ENCODE measurements around the gene DNAI1. TPM values are rescaled to one million over a fixed set of nuclear protein-coding genes. Genes with fewer than 3 reads are reported as not detected.

The DNAI1 gene
- total RNA-seq, 1 donor from 2014 or later = 1.8 TPM

- TF ChIP-seq EZH2 (IDR thresholded peaks at IDR 0.05; ENCODE audit: insufficient read depth, low read length) = no peak
- no peak for TF ChIP-seq CTCF (IDR thresholded peaks at IDR 0.05; ENCODE audit: insufficient read depth, low read depth, low read length)
- Mint-ChIP-seq H3K27me3 (ENCODE audit: low read depth, unreplicated experiment) (peaks cover 34% of the 10 kb centered on the region), H3K4me1 (ENCODE audit: low read depth, unreplicated experiment) (peaks cover 22% of the 10 kb centered on the region), H3K9me3 (ENCODE audit: unreplicated experiment) (no peaks in the 10 kb centered on the region), H3K27ac (ENCODE audit: unreplicated experiment) (no peak overlapping the region), H3K4me3 (ENCODE audit: unreplicated experiment) (no peak overlapping the region), H3K36me3 (ENCODE audit: low read depth, unreplicated experiment) (peaks cover 5% of the 10 kb centered on the region)
- Histone ChIP-seq H3K79me2 (ENCODE audit: insufficient read depth, low read length) (no peaks in the 10 kb centered on the region), H3K9ac (ENCODE audit: low read length) (no peak overlapping the region), H3K9me3 (ENCODE audit: insufficient read depth, low read depth, low read length) (no peaks in the 10 kb centered on the region), H3K4me3 (ENCODE audit: insufficient read depth, low read depth, low read length) (no peak overlapping the region), H3K36me3 (ENCODE audit: insufficient read depth, low read length) (no peaks in the 10 kb centered on the region), H2AFZ (ENCODE audit: low read depth, low read length) (no peak overlapping the region), H3K27ac (ENCODE audit: low read depth, low read length) (no peak overlapping the region), H3K27me3 (ENCODE audit: insufficient read depth, low read length) (peaks cover 8% of the 10 kb centered on the region), H3K4me1 (ENCODE audit: insufficient read depth, low read length) (peaks cover 8% of the 10 kb centered on the region), H3K4me2 (ENCODE audit: low read length) (no peak overlapping the region), H4K20me1 (ENCODE audit: insufficient read depth, low read length) (no peaks in the 10 kb centered on the region)
- DNase-seq (ENCODE audit: low read depth) (no peak), FAIRE-seq (no peak)
Observed at GRCh38 chr9:34555500-34555899, 96.9 kb downstream of the DNAI1 start.

GRCh38 chr9:34555936-34556525 is 97.4 kb downstream of the DNAI1 start:
- peaks cover 8% of the 10 kb centered on the region for H3K4me1 ChIP-seq (ENCODE audit: insufficient read depth, low read length)
- no peak overlapping the region for H3K27ac ChIP-seq (ENCODE audit: low read depth, low read length)
- no peak overlapping the region for H3K27ac Mint-ChIP-seq (ENCODE audit: unreplicated experiment)
- DNase-seq (ENCODE audit: low read depth) (no peak), FAIRE-seq (no peak)
- H4K20me1 ChIP-seq (ENCODE audit: insufficient read depth, low read length) = no peaks in the 10 kb centered on the region
- peaks cover 8% of the 10 kb centered on the region for H3K27me3 ChIP-seq (ENCODE audit: insufficient read depth, low read length)
- H3K4me3 Mint-ChIP-seq (ENCODE audit: unreplicated experiment) = no peak overlapping the region
- H3K9ac ChIP-seq (ENCODE audit: low read length) = no peak overlapping the region
- H3K27me3 Mint-ChIP-seq (ENCODE audit: low read depth, unreplicated experiment) = peaks cover 31% of the 10 kb centered on the region
- H3K36me3 Mint-ChIP-seq (ENCODE audit: low read depth, unreplicated experiment) = peaks cover 5% of the 10 kb centered on the region
- no peak overlapping the region for H3K4me3 ChIP-seq (ENCODE audit: insufficient read depth, low read depth, low read length)
- no peak overlapping the region for H3K4me2 ChIP-seq (ENCODE audit: low read length)
- no peak for TF ChIP-seq EZH2 (IDR thresholded peaks at IDR 0.05; ENCODE audit: insufficient read depth, low read length)
- TF ChIP-seq CTCF (IDR thresholded peaks at IDR 0.05; ENCODE audit: insufficient read depth, low read depth, low read length) = no peak
- H3K36me3 ChIP-seq (ENCODE audit: insufficient read depth, low read length) = no peaks in the 10 kb centered on the region
- H3K9me3 Mint-ChIP-seq (ENCODE audit: unreplicated experiment) = no peaks in the 10 kb centered on the region
- no peaks in the 10 kb centered on the region for H3K79me2 ChIP-seq (ENCODE audit: insufficient read depth, low read length)
- H3K4me1 Mint-ChIP-seq (ENCODE audit: low read depth, unreplicated experiment) = peaks cover 23% of the 10 kb centered on the region
- H2AFZ ChIP-seq (ENCODE audit: low read depth, low read length) = no peak overlapping the region
- no peaks in the 10 kb centered on the region for H3K9me3 ChIP-seq (ENCODE audit: insufficient read depth, low read depth, low read length)

GRCh38 chr9:34556949-34557348 is 98.3 kb downstream of the DNAI1 start:
- peaks cover 27% of the 10 kb centered on the region for H3K27me3 Mint-ChIP-seq (ENCODE audit: low read depth, unreplicated experiment)
- H3K36me3 Mint-ChIP-seq (ENCODE audit: low read depth, unreplicated experiment) = peaks cover 5% of the 10 kb centered on the region
- Histone ChIP-seq H2AFZ (ENCODE audit: low read depth, low read length) (no peak overlapping the region), H3K79me2 (ENCODE audit: insufficient read depth, low read length) (no peaks in the 10 kb centered on the region), H3K27me3 (ENCODE audit: insufficient read depth, low read length) (peaks cover 8% of the 10 kb centered on the region), H4K20me1 (ENCODE audit: insufficient read depth, low read length) (no peaks in the 10 kb centered on the region), H3K27ac (ENCODE audit: low read depth, low read length) (no peak overlapping the region), H3K36me3 (ENCODE audit: insufficient read depth, low read length) (no peaks in the 10 kb centered on the region), H3K4me3 (ENCODE audit: insufficient read depth, low read depth, low read length) (no peak overlapping the region), H3K9me3 (ENCODE audit: insufficient read depth, low read depth, low read length) (no peaks in the 10 kb centered on the region), H3K4me1 (ENCODE audit: insufficient read depth, low read length) (peaks cover 8% of the 10 kb centered on the region), H3K4me2 (ENCODE audit: low read length) (no peak overlapping the region), H3K9ac (ENCODE audit: low read length) (no peak overlapping the region)
- H3K9me3 Mint-ChIP-seq (ENCODE audit: unreplicated experiment) = no peaks in the 10 kb centered on the region
- no peak for TF ChIP-seq EZH2 (IDR thresholded peaks at IDR 0.05; ENCODE audit: insufficient read depth, low read length)
- no peak for TF ChIP-seq CTCF (IDR thresholded peaks at IDR 0.05; ENCODE audit: insufficient read depth, low read depth, low read length)
- no peak overlapping the region for H3K27ac Mint-ChIP-seq (ENCODE audit: unreplicated experiment)
- FAIRE-seq (no peak), DNase-seq (ENCODE audit: low read depth) (no peak)
- no peak overlapping the region for H3K4me3 Mint-ChIP-seq (ENCODE audit: unreplicated experiment)
- H3K4me1 Mint-ChIP-seq (ENCODE audit: low read depth, unreplicated experiment) = peaks cover 26% of the 10 kb centered on the region

Measured in astrocyte (in vitro differentiated cells and primary cell).